Right lobe of liver (tissue), 6 donors: ENCODE results near the gene CFAP46. TPM values are rescaled to one million over a fixed set of nuclear protein-coding genes. Genes with fewer than 3 reads are reported as not detected.

Source experiments
- ATAC-seq, 4 donors: fragments of 200-7000 bp; cut with Tn5 transposase; one replicate each; pipeline ENCODE4 v1.9.1; 2020; ENCODE audit warnings: mild to moderate bottlenecking in 4 of 4, moderate library complexity in 4 of 4
- DNase-seq, 3 donors: peaks; one replicate each; pipeline ENCODE4 v3.0.0-alpha.2; 2020
- H3K27ac ChIP-seq, 3 donors: fragments of 200-600 bp; one replicate each; pipeline ENCODE4 v1.8.0; 2022
- H3K27me3 ChIP-seq, 2 donors: fragments of 200-600 bp; one replicate each; pipeline ENCODE4 v1.8.0; 2022
- H3K36me3 ChIP-seq, 4 donors: fragments of 200-600 bp; sonication (generic) in 1 of 4; one replicate each; pipeline versions ENCODE4 v1.5.1 to v1.8.0; 2017 to 2022; ENCODE audit warnings: control low read depth in 1 of 4
- H3K4me1 ChIP-seq, 4 donors: fragments of 200-600 bp; sonication (generic) in 1 of 4; one replicate each; pipeline versions ENCODE4 v1.5.1 to v1.8.0; 2017 to 2022; ENCODE audit warnings: control low read depth in 1 of 4
- H3K4me3 ChIP-seq, 3 donors: fragments of 200-600 bp; one replicate each; pipeline ENCODE4 v1.8.0; 2022
- H3K9me3 ChIP-seq, 4 donors: fragments of 200-600 bp; sonication (generic) in 1 of 4; one replicate each; pipeline versions ENCODE4 v1.5.1 to v1.8.0; 2017 to 2022; ENCODE audit warnings: control low read depth in 1 of 4
- CTCF ChIP-seq, 4 donors: fragments of 200-600 bp in 3 of 4; fragments of 450-650 bp in 1 of 4; IDR thresholded peaks; one replicate each; pipeline versions ENCODE4 v1.5.1 to v1.8.0; 2016 to 2022; ENCODE audit warnings: antibody characterized with exemption in 4 of 4, mild to moderate bottlenecking in 2 of 4
- POLR2A ChIP-seq: fragments of 450-650 bp; IDR thresholded peaks from one replicate; pipeline ENCODE4 v1.6.1; 2017; ENCODE audit warnings: antibody characterized with exemption, mild to moderate bottlenecking
- WGBS: methylation state at CpG from one replicate; pipeline ENCODE4 v1.1.6; 2018; ENCODE audit warnings: low coverage, low lambda C conversion rate; ENCODE audit not compliant: insufficient coverage; ENCODE audit errors: missing lambda C conversion rate; 5-methylcytosine and 5-hydroxymethylcytosine counted together
- intact Hi-C, 2 donors: fragments of 100-400 bp; cut with DNase I; formaldehyde crosslinking; loops; one replicate each; pipeline versions ENCODE4 v1.11.2 to v1.14.1; 2022
- total RNA-seq, 6 experiments: library from RNA; depleted of rRNA in 2 of 6; stranded (reverse); fragments of >200 nt in 2 of 6; fragmentation: NEBNext Ultra II Directional in 3 of 6; extraction: Animal tissue kit (Norgen Biotek cat#: 25700) in 3 of 6; gene quantifications; one replicate each; pipeline versions ENCODE4 v1.1.0 to v1.2.4, GENCODE V29; 2016 to 2023
- donor health status: DM: no; HTN: yes; CAD: no.
- donor health status: DM: no; HTN: no; CAD: no.
- donor health status: DM: no; HTN: no; CAD: no.
- donor health status: DM: no; HTN: yes; CAD: no.
- donor health status: DM: no; HTN: yes; CAD: no.

Gene CFAP46
- total RNA-seq, 6 experiments from 2014 or later = 0.16 to 0.67 (median 0.32) TPM

- no peaks in the 10 kb centered on the region for H3K9me3 ChIP-seq
- intact Hi-C loops = no loop called here
- H3K36me3 ChIP-seq = no peaks in the 10 kb centered on the region
- ATAC-seq (no peak), DNase-seq (peak in 1 of 3 donors; percentile 31)
- WGBS = 70% methylated on average over 2 of the region's 21 CpGs
- H3K27me3 ChIP-seq = no peaks in the 10 kb centered on the region
- H3K4me3 ChIP-seq = no peak overlapping the region
- H3K27ac ChIP-seq = no peak overlapping the region
- H3K4me1 ChIP-seq = no peaks in the 10 kb centered on the region
- TF ChIP-seq POLR2A = no peak
- no peak for TF ChIP-seq CTCF (IDR thresholded peaks at IDR 0.05)
These were observed 93.3 kb downstream of the CFAP46 start for GRCh38 chr10:132848951-132849545.

- no peak for TF ChIP-seq POLR2A
- no peak for TF ChIP-seq CTCF (IDR thresholded peaks at IDR 0.05)
- 13% methylated on average over 6 of the region's 12 CpGs for WGBS
- Histone ChIP-seq H3K27ac (no peak overlapping the region), H3K27me3 (no peaks in the 10 kb centered on the region), H3K4me1 (no peaks in the 10 kb centered on the region), H3K36me3 (no peaks in the 10 kb centered on the region), H3K4me3 (no peak overlapping the region), H3K9me3 (no peaks in the 10 kb centered on the region)
- DNase-seq (no peak), ATAC-seq (no peak)
- intact Hi-C loops = no loop called here
These were observed 94.1 kb downstream of the CFAP46 start for GRCh38 chr10:132848291-132848701.

GRCh38 chr10:132847856-132848255 is 94.5 kb downstream of the CFAP46 start:
- ATAC-seq (no peak), DNase-seq (peak in 1 of 3 donors; percentile 2)
- 37% methylated on average over 15 of the region's 17 CpGs for WGBS
- Histone ChIP-seq H3K27ac (no peak overlapping the region), H3K27me3 (no peaks in the 10 kb centered on the region), H3K4me3 (no peak overlapping the region), H3K36me3 (no peaks in the 10 kb centered on the region), H3K9me3 (no peaks in the 10 kb centered on the region), H3K4me1 (no peaks in the 10 kb centered on the region)
- TF ChIP-seq CTCF (IDR thresholded peaks at IDR 0.05) (no peak), POLR2A (no peak)
- intact Hi-C loops = no loop called here

GRCh38 chr10:132847416-132847777 is 95.0 kb downstream of the CFAP46 start:
- Histone ChIP-seq H3K27ac (no peak overlapping the region), H3K4me1 (no peaks in the 10 kb centered on the region), H3K9me3 (no peaks in the 10 kb centered on the region), H3K4me3 (no peak overlapping the region), H3K27me3 (no peaks in the 10 kb centered on the region), H3K36me3 (no peaks in the 10 kb centered on the region)
- intact Hi-C loops = no loop called here
- TF ChIP-seq CTCF (IDR thresholded peaks at IDR 0.05) (no peak), POLR2A (no peak)
- 39% methylated on average over 3 of the region's 10 CpGs for WGBS
- ATAC-seq = no peak
- DNase-seq = no peak
